Activated CD4-positive, alpha-beta T cell treated with anti-CD3 and anti-CD28 coated beads, Interleukin-2, Interleukin-6, amounts not matched to agents 100 ng/mL and 50 ng/mL, durations not matched to agents 16 hours and 8 hours (primary cell): ENCODE measurements around the gene SMIM41.

Experiments
- DNase-seq: peaks from one replicate; pipeline ENCODE4 v3.0.0-alpha.2; 2020

SMIM41 gene

DNA sequence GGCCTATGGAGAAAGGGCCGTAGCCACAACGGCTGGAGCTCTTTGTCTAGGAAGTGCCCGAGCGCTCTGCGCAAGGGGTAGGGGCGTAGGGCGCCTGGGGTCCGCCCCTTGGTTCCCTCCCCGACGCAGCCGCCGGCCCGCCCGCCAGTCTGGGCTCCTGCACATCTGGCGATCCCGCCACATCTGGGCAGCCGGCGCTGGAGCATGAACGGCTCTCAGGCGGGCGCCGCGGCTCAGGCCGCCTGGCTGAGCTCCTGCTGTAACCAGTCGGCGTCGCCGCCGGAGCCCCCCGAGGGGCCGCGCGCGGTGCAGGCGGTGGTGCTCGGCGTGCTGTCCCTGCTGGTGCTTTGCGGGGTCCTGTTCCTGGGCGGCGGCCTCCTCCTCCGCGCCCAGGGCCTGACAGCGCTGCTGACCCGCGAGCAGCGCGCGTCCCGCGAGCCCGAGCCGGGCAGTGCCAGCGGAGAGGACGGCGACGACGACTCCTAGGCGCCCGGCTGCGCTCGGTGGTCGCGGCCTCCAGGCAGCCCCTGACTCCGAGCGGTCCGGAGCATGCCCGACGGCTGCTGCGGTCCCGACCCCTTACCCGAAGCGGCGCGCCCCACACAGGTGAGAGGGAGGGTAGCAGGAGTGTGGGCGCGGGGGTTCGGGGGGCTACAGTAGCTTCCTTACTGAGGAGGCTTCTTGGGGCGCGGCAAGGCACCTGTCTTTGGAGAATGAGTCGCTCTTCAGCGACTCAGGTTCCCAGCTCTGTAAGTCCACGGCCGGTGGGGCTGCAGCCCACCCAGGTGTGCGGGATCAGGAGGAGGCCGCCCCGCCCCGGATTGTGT lies at the start of gene SMIM41:
SMIM41 (plus strand) TSS at position 129 of the 827 bp plus-strand sequence; CDS start at position 205, 76 bp downstream.
- no peak for DNase-seq

DNA sequence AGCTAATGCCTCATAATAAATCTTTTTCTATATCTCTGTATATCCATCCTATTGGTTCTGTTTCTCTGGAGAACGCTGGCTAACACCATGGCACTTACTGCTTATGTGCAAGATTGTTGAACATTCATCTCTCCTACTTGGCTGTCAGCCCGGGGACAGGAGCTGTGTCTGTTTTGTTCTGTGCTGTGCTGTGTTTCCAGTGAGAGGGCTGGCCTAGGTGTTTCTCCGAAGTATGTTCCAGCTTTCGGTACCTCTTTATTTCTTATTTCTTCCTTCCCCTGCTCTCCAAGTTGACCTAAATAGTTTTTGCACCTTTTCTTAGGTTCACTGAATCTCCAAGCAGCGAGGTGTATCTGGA lies 47.1 kb upstream of the SMIM41 start:
- no peak for DNase-seq

DNA sequence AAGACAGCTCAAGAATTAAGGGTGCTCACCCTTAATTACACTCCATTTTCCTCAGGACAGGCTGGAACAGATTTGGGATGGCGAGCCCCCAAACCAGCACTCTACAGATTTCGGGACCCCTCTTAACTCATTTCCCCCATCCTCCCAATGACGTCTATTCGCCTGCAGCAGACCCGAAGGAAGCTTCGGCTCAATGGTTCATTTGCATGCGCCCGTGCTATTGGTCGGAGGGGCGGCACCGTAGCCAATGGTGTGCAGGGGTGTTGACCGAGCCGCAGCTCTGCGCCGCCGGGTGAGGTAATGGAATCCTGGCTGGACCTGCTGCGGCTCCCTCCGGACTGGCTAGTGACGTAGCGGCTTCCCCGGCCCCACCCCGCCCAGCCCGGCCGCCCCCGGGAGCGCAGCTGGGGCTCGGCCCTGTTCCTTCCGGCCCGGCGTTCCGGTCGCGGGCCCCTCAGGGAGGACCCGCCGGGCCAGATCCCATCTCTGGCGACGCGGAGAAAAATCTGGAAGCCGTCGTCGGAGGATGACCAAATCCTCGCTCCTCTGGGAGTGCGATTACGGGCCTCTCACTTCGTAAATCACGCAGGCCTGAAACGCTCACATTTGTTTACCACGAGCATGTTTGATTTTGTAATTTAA lies 46.6 kb upstream of the SMIM41 start:
- peak; percentile 94 for DNase-seq

DNA sequence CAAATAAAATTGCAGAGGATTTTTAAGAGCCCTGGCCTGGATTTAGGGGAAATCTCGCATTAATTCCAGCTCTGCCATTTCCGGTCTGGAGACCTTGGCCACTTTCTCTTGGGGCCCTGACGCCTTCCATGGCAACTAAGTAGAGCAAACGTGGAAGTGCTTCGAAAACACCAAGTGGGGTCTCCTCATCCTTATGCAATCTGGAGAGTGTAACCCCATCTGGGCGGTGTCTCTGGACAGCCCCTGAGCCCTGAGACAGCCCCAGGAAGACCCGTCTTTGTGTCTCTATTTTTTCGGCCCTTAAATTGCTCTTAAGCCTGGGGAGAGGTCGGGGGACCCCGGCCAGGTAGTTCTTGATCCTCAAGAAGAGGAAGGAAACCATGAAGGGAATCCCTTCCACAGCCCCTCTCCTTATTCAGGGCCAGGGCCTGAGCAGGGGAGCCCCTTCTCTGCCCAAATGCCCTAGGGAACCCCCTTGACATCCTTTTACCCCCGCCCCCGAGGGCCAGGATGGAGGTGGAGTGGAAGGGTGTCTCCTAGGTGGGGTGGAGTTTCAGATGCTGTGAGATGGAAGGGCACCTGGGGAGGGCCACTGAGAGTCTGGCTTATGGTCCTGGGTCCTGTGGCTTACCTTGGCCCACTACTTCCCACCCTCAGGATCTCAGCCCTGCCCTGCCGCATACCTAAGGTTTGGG lies 45.9 kb upstream of the SMIM41 start:
- DNase-seq, result no peak

DNA sequence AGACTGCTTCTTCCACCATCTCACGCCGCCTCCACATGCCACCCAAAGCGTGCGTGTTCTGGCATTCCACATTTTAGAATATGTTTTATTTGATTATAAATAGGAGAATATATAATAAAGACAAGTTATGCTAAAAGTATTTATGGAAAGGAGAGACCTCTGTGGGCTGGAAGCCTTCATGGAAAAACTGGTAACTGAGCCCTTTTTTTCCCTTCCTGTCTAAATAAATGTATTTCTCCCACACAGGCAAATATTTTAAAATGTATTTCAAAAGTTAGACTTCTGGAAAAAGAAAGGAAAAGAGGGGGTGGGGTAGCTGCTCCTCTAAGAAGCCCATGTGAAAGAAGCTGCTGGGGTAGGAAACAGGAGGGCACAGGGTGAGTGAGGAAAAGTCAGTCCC lies 44.3 kb upstream of the SMIM41 start:
- no peak for DNase-seq

DNA sequence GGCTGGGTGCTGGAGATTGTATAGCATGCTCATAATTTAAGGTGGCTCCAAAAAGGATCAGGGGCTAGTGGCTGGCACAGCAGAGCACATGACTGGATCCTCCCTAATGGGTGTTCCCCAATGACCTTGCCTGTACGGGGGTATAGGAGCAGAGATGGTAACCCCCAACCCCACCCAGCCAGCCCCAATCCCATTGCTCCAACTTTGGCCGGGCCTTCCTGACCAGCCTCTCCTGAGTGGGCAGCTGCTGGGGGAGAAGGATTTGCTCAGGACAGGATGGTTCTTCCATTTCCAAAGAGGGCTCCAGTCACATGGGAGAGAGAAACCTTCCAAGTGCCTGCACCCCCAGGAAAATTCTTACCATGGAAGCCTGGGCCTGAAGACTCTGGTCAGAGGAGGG lies 43.6 kb upstream of the SMIM41 start:
- no peak for DNase-seq

DNA sequence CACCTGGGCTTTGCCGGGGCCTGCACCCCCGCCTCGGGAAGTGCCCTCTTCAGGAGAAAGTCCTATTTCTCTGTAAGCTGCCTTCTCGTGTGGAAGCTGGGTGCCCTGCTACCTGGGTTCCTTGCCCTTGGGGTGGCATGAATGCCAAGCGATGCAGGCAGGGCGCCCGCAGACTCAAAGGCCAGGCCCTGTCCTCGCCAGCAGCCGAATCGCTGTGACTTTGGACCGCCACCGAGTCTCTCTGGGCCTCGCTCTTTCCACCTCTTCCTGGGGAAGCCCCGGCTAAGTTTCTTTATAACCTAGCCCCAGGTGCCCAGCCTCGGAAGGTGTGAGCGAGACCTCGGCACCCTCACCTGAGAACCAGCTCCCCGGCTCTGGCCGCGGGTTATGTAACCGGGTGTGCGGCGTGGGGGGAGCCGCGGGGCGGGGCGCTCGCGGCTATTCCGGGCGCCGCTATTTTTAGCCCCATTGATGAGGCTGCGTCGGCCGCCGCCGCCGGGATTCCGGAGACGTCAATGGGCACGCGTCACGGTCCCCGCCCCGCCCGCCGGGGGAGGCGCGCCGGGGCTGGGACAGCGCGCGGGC lies 42.8 kb upstream of the SMIM41 start:
- peak; percentile 81 for DNase-seq

DNA sequence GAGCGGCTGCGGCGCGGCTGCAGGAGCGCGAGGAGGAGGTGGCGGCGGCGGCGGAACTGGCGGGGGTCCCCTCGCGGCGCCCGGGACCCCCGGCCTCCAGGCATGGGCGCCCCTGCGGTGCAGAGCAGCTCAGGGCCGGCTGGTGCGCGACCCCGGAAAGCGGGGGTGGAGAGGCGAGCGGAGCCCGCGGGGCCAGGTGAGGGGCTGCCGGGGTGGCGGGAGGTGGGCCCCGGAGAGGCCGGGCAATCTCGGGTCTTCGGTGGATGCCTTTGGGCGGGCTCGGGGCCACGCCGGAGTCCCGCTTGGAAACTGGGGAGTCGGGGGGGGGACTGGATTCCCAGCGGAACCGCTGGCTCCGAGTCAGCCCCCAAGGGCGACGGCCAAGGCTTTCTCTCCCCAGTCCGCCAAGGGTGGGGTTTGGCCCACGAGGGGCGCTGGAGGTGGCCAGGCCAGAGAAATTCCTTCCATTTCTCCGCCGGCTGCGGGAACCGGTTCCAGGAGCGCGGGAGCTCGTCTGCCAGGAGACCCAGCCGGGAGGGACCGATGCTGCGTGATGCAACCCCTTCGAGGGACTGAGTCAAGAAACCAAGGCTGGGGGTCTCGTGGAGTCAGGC lies 42.1 kb upstream of the SMIM41 start:
- DNase-seq, result no peak

DNA sequence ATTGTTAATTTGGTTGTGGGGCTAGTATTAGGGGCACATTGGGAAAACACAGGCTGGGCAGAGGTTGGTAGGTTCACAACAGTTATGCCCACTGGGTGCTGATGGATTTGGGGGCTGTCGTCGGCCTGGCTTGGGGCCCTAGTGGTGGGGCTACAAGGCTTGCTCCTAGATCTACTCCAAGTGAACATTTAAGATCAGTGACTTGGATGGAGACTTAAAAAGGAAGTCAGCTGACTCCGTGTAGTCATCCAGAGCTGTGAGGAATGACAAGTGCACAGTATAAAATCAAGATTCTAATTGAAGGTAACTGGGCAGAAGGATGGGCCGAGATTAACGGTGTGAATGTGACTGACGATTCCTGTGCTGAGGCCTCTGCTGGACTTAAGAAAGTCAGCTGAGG lies 41.1 kb upstream of the SMIM41 start:
- DNase-seq, result no peak

DNA sequence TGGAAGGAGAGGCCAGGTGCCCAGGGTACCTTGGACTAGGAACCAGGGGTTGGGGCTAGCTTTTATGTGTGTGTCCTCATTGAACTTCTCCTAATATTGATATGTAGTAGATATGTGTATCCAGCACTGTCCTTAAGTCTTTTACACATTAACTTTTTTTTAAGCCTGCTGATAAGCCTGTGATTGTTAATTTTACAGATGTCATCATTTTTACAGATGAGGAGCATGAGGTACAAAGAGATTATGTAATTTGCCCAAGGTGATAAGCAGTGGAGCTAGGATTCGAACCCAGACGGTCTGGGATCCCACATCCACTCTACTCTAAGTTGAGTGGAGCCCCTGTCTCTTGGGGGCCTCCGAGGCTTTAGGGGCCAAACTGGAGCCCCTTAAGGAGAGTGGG lies 38.5 kb upstream of the SMIM41 start:
- no peak for DNase-seq

DNA sequence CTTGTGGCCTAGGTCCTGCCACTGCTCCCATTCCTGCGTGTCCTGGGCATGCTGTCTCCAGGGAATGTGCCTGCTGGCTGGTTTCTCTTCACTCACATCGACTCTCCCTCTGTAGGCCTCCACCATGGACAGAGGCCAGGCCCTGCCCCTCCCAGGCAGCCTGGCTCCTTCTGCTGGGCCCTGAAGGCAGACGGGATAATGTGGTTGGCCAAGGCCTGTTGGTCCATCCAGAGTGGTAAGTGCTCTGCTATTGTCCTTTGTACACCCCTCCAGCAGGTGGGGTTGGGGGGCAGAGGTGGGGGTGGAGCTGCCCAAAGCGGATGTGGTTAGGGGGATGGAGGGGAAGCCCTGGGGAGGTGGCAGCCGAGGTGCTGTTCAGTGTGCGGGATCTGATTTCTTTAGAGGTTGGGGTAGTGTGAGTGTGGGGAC lies 37.8 kb upstream of the SMIM41 start:
- peak; percentile 33 for DNase-seq

DNA sequence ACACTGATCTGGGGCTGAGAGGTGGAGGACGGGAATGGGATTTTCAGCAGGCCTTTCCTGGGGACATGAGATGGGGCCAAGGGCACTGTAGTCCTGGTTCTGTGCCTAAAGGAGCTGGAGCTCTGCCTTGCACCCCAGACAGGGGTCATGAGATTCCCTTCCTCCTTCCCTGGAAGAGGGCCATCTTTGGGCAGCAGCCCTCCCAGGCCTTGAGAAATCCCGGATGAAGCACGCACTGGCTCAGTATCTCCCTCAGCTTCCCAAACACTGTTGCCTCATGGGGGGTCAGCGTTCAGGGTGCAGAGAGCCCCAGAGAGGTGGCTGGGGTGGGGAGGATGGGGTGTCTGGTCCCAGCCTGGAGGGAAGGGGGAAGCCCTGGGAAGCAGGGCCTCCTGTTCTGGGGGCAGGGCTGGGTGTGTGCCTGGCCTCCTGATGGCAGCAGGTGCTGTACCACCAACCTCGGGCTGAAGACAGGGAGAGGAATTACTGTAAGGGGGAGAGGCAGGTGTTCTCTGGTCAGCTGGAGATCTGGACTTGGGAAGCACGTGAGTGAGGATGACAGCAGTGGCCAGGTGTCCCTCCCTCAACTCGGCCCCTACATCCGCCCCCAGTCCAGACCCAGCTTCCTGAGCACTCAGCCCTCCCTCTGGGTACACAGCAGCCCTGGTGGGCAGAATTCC lies 36.7 kb upstream of the SMIM41 start:
- DNase-seq, result no peak

DNA sequence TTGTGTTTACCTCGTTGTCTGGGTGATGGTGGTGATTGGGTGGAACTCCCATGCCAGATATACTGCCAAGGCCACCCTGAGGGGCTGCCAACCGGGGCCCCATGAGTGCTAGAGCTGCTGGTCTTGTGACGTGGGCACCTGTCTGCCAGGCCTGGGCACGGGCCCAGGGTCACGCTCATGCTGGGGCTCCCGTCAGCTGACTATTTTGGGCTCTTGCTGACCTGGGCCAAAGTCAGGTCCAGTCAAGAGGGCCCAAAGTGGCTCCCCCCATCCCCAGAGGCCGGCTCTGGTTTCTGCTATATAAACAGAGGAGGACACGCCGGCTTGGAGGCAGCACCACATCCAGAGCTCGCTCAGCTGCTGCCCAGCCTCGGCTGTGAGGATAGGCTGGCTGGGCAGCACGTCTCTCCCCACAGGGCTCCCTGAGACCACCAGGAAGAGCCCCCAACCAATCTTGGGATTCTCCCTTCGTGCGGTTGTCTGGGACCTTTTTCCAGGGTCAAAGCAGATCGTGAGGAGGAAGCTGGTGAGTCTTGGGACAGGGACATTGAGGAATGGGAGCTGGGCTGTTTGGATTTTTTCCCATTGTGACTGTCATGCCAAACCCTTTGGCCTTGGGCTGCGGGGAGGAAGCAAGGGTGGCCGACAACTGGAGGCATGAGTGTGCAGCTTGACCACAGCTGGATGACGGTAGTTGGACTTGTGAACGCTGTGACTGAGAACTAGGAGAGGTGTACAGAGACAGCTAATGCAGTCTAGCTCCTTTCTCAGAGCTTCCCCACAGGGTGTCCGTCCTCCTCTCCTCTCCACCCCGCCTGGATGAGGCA lies 35.9 kb upstream of the SMIM41 start:
- no peak for DNase-seq

DNA sequence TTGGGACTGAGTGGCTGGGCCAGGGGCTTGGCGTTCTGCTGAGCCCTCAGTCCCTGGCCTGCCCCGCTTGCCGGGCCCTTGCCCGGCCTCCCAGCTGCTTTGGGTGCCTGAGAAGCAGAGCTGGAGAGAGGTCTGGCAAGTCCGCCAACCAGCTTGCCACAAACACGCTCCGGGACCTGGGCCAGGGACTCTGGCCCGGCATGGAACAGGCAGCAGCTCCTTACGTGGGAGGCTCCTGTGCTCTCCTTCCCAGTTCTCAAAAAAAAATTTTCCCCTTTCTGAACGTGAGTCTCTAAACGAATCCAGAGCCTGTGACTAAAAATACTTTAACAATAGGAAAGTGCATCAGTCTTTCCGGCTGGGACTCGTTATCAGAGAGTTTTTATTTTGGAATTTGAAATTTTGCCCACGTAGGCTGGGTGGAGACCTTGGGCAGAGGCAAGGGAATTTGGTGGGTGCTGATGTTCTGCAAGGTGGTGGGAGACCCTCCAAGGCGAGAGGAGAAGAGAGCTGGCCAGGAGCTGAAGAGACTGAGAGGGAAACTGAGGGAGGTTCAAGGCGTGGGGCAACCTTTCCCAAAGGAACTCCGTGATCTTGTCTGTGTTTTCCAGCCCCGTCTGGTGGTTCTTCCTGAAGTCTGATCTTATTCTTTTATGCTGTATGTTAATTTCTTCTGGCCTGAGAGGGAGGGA lies 35.1 kb upstream of the SMIM41 start:
- DNase-seq, result no peak

DNA sequence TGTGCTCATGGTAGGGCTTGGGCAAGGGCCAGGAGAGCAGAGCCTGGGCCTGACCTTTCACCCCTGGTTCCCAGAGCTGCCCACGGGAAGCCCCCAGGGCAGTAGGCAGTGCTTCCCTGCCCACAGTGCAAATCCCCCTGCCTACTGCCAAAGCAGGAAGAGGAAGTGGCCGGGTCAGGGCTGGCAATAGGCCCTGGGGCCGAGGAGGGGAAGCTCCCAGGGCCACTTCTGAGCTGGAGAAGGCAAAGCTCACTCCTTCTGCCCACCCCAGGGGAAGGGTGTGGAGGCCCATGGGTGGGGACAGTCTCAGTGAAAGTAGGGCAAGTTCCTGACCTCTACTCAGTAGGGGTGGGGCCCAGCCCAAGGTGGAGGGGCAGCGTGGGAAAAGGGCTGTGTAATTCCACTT lies 33.7 kb upstream of the SMIM41 start:
- no peak for DNase-seq

DNA sequence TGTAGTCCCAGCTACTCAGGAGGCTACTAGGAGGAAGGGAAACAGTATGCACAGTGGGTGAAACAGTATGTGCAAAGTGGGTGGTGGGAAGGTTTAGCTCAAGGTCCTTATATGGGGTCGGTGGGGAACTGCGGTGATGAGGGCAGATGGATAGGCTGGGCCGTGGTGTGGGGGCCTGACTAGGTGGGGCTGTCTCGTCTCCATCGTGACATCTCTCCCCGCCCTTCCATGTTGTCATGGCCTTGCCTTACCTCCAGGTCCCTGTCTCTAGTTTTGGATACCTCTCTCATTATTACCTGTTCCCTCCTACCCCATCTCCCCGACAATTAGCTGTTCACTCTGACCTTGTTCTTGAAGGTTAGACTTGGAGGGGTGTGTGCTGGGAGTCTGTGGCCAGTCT lies 32.6 kb upstream of the SMIM41 start:
- no peak for DNase-seq

DNA sequence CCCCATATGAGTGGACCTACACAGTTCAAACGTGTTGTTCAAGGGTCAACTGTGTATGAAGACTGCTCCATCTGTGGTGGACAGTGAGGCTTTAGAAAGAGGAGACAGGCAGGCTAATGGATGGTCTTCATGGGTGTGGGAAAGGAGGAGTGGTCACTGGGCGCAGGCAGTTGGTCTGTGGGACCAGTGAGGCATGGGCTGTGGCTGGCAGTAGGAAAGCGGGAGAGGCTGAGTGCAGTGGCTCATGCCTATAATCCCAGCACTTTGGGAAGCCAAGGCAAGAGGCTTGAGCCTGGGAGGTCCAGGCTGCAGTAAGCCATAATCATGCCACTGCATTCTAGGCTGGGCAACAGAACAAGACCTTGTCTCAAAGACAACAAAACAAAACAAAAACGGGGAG lies 30.2 kb upstream of the SMIM41 start:
- DNase-seq, result no peak

DNA sequence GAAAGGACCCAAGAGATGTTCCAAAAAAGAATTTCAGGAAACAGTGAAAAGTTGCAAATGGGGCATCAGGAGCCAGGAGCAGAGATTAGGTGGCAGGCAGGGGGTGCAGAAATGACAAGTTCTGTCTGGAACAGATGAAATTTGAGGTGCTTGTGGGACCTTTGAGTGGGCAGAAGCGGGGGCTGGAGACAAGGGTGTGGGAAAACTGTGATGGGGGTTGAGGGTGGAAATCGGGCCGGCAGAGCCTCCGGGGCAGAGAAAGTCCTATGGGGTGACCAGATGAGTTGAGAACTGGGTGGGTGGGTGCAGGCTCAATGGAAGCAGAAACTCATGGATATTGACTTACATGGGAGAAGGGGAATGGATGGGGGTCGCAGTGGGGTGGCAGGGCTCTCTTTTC lies 29.8 kb upstream of the SMIM41 start:
- DNase-seq, result no peak

DNA sequence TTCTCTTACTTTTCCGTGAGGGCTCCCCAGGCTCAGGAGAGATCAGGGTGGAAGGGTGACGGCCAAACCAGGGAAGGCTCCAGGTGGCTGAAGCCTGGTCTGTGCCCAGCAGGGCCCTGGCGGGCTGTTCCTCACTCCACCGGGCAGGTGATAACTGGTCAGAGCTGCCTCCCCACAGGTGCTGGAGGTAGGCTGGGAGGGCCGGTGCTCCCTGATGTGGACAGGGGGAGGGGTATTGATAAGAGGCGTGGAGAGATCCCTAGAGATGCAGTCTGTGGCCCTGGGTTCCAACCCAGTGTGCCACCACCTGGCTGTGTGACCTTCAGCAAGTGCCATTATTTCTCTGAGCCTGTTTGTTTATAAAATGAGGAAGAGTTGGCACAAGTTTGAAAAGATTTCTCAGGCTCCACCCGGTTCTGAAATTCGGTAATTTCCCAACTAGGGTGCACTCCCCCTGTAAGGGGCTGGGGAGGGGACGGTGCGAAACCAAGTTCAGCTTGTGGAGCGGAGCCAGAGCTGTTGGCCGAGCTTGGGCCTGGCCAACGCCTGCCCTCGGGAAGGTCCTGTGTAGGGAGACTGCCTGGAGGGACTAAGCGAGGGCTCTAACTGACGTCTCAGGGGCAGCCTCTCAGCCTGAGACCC lies 29.3 kb upstream of the SMIM41 start:
- no peak for DNase-seq

DNA sequence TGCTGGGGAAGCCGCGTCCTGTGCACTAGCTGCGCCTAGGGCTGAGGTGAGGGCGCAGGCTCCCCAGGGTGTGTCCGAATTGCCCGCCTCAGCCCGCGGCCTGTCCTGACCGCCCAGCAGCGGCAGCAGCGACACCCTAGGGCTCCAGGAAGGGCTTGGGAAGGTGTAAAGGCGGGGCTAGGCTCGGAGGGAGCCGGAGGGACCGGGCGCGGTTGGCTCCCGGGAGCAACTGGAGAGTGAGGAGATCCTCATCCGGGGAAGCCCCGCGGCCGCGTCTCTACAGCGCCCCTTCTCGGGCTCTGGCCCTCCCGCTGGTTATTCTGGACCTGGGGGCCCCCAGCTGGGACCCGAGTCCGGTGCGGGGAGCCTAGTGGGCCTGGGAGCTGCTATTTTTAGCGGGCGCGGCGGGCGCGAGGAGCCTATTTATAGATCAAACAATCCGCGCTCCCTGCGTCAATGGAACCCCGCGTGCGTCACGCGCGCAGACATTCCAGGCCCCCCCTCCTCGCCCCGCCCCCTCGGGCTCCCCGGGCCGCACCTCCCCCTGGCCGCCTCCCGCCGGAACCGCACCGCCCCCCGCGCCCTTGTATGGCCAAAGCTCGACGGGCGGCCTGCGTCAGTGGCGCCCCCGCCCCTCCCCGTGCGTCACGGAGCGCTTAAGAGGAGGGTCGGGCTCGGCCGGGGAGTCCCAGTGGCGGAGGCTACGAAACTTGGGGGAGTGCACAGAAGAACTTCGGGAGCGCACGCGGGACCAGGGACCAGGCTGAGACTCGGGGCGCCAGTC lies 28.6 kb upstream of the SMIM41 start, which contains the start of gene NR4A1:
NR4A1 (plus strand) TSS at position 685 of the 784 bp plus-strand sequence. CDS start 2,887 bp downstream, outside the sequence.
- peak; percentile 96 for DNase-seq
